HG03196 (cell line): ENCODE data around the gene GOLGA7B.

Experiments
- ATAC-seq: cut with Tn5 transposase; IDR thresholded peaks from one replicate; pipeline ENCODE4 v1.9.1; 2021; ENCODE audit not compliant: unreplicated experiment

The GOLGA7B gene

DNA sequence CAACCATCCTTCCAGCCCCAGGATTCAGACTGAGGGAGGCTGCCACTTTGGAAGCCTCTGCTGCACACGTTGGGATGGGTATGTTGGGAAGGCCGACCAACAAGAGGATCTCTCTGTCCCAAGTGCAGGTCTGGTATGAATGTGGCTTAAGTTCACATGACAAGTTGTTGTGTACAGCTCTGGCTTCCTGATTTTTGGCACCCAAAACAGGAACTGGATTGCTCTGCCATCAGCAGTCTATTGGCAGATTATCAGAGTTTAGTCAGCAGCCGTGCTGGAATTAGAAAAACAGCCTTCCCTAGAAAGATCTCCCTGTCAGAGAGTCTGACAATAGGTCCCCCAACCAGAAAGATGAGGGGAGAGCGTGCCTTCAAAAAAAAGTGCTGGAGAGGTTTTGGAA is 66.9 kb downstream of the GOLGA7B start:
- ATAC-seq, result no peak

DNA sequence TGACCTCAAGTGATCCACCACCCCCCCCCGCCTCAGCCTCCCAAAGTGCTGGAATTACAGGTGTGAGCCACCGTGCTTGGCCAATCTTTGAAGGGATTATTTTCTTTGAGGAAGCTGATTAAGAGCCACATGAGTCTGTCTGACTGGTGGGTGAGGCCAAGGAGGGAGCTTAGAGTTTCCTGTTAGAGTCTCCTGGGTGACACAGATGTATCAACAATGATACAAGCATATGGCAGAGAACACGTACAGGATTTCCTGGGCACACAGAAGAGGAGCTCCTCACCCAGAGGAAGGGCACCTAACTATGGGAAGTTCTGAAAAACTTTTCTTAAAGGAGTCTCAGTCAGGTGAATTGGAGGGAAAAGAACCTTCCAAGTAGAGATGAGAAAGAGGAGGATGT is 69.4 kb downstream of the GOLGA7B start:
- no peak for ATAC-seq

DNA sequence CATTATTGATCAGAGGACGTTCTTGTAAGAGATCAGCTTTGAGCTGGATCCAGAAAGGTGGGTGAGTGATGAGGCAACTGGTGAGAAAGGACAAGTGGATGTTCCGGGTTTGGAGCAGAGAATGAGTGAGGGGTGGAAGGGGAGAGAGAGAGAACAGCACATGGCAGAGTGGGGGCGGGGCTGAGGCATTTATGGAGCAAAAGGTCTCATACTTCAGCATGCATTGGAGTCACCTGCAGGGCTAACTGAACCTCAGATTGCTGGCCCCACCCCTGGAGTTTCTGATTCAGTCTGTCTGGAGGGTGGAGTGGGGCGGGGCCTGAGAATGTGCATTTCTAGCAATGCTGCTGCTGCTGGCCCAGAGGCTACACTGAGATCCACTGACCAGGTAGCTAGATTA is 71.2 kb downstream of the GOLGA7B start:
- ATAC-seq, result no peak
